Stomach (tissue), 4 donors: Measurements from ENCODE around the gene CENPX.

Experiments
- EP300 ChIP-seq: sonication (generic); formaldehyde crosslinking; IDR thresholded peaks from one replicate; pipeline ENCODE4 v1.6.1; 2017; ENCODE audit warnings: antibody characterized with exemption
- POLR2A ChIP-seq, 4 donors: fragments of 450-650 bp; IDR thresholded peaks; one replicate each; pipeline ENCODE4 v1.6.1; 2016; ENCODE audit warnings: antibody characterized with exemption in 4 of 4, control low read depth in 2 of 4, mild to moderate bottlenecking in 1 of 4, moderate library complexity in 1 of 4
- POLR2AphosphoS5 ChIP-seq, 3 donors: sonication (generic); formaldehyde crosslinking; IDR thresholded peaks; one replicate each; pipeline ENCODE4 v1.6.1; 2016; ENCODE audit warnings: antibody characterized with exemption in 3 of 3
- TF ChIP-seq, protein P1 (sequence below), 7 experiments: fragments of 450-650 bp in 4 of 7; fragments of 200-600 bp in 3 of 7; sonication (generic) in 3 of 7; IDR thresholded peaks; one replicate each; pipeline ENCODE4 v1.5.1; 2016 to 2019; ENCODE audit warnings: antibody characterized with exemption in 7 of 7, control low read depth in 2 of 7, mild to moderate bottlenecking in 1 of 7

DNA sequence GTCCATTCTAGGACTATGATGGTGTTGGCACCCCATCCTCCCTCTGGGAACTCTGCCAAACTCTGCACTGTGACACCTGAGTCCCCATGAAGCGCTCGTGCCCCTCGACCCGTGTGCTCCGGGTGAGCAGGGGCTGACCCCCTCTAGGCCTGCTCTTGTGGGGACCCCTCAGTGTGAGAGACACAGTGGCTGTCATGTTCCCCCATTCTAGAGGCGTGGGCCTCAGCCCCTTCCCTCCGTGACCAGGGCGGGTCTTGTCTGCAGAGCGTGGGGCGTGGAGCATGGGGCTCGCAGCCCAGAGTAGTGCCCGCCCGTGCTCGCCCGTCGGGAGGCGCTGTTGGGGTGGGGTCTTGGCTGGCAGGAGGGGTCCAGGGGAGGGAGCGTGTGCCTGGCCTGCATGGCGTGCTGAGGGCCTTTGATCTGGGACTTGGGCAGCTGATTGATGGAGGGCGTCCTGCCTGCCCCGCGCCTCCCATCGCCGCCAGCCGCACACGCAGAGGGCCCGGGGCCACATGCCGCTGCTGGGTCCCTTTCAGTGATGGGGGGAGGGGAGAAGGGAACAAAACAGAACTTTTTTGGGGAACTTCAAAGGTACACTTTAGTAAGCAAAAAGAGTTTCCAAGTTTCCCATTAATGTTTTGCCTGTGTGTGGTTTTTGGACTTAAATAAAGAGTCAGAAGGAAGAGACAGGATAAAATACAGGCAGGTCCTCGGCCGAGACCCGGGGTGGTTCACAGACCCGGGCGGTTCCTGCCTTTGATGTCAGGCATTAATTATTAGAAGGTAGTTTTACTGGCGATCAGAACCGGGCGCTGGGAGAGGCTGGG, 22.5 kb downstream of the CENPX start:
- TF ChIP-seq, protein P1, sequence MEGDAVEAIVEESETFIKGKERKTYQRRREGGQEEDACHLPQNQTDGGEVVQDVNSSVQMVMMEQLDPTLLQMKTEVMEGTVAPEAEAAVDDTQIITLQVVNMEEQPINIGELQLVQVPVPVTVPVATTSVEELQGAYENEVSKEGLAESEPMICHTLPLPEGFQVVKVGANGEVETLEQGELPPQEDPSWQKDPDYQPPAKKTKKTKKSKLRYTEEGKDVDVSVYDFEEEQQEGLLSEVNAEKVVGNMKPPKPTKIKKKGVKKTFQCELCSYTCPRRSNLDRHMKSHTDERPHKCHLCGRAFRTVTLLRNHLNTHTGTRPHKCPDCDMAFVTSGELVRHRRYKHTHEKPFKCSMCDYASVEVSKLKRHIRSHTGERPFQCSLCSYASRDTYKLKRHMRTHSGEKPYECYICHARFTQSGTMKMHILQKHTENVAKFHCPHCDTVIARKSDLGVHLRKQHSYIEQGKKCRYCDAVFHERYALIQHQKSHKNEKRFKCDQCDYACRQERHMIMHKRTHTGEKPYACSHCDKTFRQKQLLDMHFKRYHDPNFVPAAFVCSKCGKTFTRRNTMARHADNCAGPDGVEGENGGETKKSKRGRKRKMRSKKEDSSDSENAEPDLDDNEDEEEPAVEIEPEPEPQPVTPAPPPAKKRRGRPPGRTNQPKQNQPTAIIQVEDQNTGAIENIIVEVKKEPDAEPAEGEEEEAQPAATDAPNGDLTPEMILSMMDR (IDR thresholded peaks at IDR 0.05), result no peak
- no peak for TF ChIP-seq EP300
- no peak for TF ChIP-seq POLR2AphosphoS5 (IDR thresholded peaks at IDR 0.05)
- no peak for TF ChIP-seq POLR2A (IDR thresholded peaks at IDR 0.05)
